ENCODE measurements around the gene ZNHIT3. TPM values are rescaled to one million over a fixed set of nuclear protein-coding genes. Genes with fewer than 3 reads are reported as not detected.

Gene ZNHIT3
- total and polyA plus RNA-seq, 2 experiments from 2014 or later: 50.5 to 128 TPM

- no peaks in the 10 kb centered on the region for H3K79me2 ChIP-seq (replicated peaks; ENCODE audit: insufficient read depth)
- H3K9me3 Mint-ChIP-seq: no peaks in the 10 kb centered on the region
- H3K36me3 ChIP-seq (ENCODE audit: insufficient read depth): peaks cover 21% of the 10 kb centered on the region
- no peaks in the 10 kb centered on the region for H3F3A ChIP-seq (replicated peaks; ENCODE audit: low read depth)
- no peak for DNase-seq (ENCODE audit: low spot score)
- no peak overlapping the region for H3K4me2 ChIP-seq
- H3K9me2 ChIP-seq (ENCODE audit: insufficient read depth): no peaks in the 10 kb centered on the region
- no peaks in the 10 kb centered on the region for H3K27me3 ChIP-seq (ENCODE audit: insufficient read depth)
- H3K27ac ChIP-seq (ENCODE audit: low read depth): no peak overlapping the region
- H3K4me1 ChIP-seq (ENCODE audit: insufficient read depth): no peaks in the 10 kb centered on the region
- H3K4me1 Mint-ChIP-seq: no peaks in the 10 kb centered on the region
- no peak for ATAC-seq
- H3K4me3 ChIP-seq: no peak overlapping the region
- H2AFZ ChIP-seq: no peak overlapping the region
- H3K27me3 Mint-ChIP-seq (ENCODE audit: insufficient read depth, low read depth, poor library complexity): peaks cover 8% of the 10 kb centered on the region
- H3K27ac Mint-ChIP-seq: no peak overlapping the region
- H3K36me3 Mint-ChIP-seq (ENCODE audit: low read depth): peaks cover 89% of the 10 kb centered on the region
- H3K4me3 Mint-ChIP-seq: no peak overlapping the region
- TF ChIP-seq NANOG (IDR thresholded peaks at IDR 0.05; ENCODE audit: borderline replicate concordance): no peak
- TF ChIP-seq REST (IDR thresholded peaks at IDR 0.05; ENCODE audit: unreplicated experiment): no peak
- no peak for TF ChIP-seq ZNF331 (CRISPR knock-in tag; IDR thresholded peaks at IDR 0.05; ENCODE audit: low read depth)
- TF ChIP-seq ZNF462 (CRISPR knock-in tag; IDR thresholded peaks at IDR 0.05): no peak
- no peak for TF ChIP-seq POLR2AphosphoS5 (IDR thresholded peaks at IDR 0.05; ENCODE audit: low read depth)
- TF ChIP-seq EZH2 (IDR thresholded peaks at IDR 0.05; ENCODE audit: low read depth, unreplicated experiment): no peak
- peaks cover 4% of the 10 kb centered on the region for H4K20me1 ChIP-seq (replicated peaks; ENCODE audit: insufficient read depth)
Measured at GRCh38 chr17:36504156-36504545, 17.7 kb downstream of the ZNHIT3 start.
